ENCODE measurements around the gene SYNE4. TPM values are rescaled to one million over a fixed set of nuclear protein-coding genes. Genes with fewer than 3 reads are reported as not detected.

SYNE4 gene
- polyA plus RNA-seq, 1 experiment, result 0.16 TPM

DNA sequence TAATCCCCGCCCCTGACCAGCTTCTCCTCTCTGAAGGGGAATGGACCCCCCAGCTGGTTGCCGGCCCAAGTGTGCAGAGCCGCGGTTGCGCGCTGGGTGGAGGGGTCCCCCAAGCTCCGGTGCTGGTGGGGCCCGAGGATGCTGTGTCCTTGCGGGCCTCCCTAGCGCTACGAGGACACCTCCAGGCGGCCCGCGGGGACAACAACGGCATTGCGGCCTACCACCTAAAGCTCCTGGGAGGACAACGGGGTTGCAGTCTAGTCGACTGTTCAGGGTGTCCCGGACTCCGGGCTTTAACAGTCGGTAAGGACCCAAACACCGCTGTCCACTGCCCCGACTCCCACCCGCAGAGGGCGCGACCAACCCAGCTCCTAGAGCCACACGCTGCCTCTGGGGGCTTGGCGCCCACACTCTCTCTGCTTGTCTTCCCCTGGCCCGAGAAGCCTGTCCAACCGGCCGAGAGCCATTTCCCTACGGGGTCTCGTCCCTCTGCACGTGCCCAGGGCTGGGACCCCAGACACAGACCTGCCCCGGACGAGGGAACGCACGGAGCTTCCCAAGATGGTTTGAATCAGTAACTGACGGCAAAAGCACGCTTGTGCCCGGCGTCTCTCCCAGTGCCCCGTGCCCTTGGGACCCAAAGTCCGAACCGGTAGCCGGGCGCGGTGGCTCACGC, 14.6 kb downstream of the SYNE4 start:
- ChIA-PET CTCF (interaction anchor here (0.9 kb wide), 1 partner anchor 36 kb away, joined by 3 read pairs; no protein-coding TSS in a partner anchor), POLR2A (no interaction called here)
- DNase-seq (ENCODE audit: low read depth), result no peak
- peak overlapping the region; percentile 72; the same call in 1 of the 2 replicates for H3K4me3 ChIP-seq (ENCODE audit: low read depth, low read length)
- H3K27me3 ChIP-seq (ENCODE audit: control insufficient read depth, insufficient read depth, low read length), result peaks cover 3% of the 10 kb centered on the region; the same call in 1 of the 2 replicates
- no peaks in the 10 kb centered on the region; the same call in 1 of the 2 replicates for H3K36me3 ChIP-seq (ENCODE audit: control insufficient read depth, insufficient read depth, low read length)
- TF ChIP-seq, protein P1, sequence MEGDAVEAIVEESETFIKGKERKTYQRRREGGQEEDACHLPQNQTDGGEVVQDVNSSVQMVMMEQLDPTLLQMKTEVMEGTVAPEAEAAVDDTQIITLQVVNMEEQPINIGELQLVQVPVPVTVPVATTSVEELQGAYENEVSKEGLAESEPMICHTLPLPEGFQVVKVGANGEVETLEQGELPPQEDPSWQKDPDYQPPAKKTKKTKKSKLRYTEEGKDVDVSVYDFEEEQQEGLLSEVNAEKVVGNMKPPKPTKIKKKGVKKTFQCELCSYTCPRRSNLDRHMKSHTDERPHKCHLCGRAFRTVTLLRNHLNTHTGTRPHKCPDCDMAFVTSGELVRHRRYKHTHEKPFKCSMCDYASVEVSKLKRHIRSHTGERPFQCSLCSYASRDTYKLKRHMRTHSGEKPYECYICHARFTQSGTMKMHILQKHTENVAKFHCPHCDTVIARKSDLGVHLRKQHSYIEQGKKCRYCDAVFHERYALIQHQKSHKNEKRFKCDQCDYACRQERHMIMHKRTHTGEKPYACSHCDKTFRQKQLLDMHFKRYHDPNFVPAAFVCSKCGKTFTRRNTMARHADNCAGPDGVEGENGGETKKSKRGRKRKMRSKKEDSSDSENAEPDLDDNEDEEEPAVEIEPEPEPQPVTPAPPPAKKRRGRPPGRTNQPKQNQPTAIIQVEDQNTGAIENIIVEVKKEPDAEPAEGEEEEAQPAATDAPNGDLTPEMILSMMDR (IDR thresholded peaks at IDR 0.05; ENCODE audit: insufficient read depth, low read depth, low read length), result no peak

DNA sequence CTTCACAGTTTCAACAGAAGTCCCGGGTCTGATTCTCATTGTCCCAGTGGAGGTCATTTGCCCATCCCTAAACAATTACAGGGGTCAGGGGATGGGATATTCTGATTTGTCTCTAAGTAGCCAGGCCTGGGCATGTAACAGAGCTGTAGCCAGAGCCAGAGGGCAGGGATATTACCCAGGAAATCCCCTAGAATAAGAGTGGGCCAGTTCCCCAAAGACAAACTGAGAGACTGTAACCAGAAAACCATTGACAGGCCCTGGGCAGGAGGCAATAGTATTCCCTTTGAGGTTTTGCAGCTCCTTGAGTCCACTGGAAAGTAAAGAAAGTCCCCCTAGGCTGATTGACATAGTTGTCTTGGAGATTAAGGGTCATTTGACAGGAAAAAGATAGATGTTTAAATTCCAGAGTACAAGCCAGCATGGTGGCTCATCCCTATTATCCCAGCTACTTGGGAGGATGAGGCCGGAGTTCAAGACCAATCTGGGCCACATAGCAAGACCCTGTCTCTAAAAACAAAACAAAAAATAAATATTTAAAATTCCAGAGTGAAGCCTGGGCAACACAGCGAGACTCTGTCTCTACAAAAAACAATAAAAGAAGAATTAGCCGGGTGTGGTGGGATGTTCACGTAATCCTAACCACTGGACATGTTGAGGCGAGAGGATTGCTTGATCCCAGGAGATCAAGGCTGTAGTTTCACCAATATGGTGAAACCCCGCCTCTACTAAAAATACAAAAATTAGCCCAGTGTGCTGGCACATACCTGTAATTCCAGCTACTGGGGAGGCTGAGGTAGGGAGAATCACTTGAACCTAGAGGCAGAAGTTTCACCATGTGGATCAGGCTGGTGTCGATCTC, 15.5 kb downstream of the SYNE4 start:
- CTCF ChIA-PET, result interaction anchor here (0.9 kb wide), 1 partner anchor 35 kb away, joined by 3 read pairs; no protein-coding TSS in a partner anchor
- no peak overlapping the region for H3K4me3 ChIP-seq (ENCODE audit: low read depth, low read length)
- H3K27me3 ChIP-seq (ENCODE audit: control insufficient read depth, insufficient read depth, low read length), result peaks cover 5% of the 10 kb centered on the region; the same call in 1 of the 2 replicates
- TF ChIP-seq, protein P1 (IDR thresholded peaks at IDR 0.05; ENCODE audit: insufficient read depth, low read depth, low read length), result no peak
- POLR2A ChIA-PET, result no interaction called here
- DNase-seq (ENCODE audit: low read depth), result no peak
- H3K36me3 ChIP-seq (ENCODE audit: control insufficient read depth, insufficient read depth, low read length), result no peaks in the 10 kb centered on the region; the same call in 1 of the 2 replicates

DNA sequence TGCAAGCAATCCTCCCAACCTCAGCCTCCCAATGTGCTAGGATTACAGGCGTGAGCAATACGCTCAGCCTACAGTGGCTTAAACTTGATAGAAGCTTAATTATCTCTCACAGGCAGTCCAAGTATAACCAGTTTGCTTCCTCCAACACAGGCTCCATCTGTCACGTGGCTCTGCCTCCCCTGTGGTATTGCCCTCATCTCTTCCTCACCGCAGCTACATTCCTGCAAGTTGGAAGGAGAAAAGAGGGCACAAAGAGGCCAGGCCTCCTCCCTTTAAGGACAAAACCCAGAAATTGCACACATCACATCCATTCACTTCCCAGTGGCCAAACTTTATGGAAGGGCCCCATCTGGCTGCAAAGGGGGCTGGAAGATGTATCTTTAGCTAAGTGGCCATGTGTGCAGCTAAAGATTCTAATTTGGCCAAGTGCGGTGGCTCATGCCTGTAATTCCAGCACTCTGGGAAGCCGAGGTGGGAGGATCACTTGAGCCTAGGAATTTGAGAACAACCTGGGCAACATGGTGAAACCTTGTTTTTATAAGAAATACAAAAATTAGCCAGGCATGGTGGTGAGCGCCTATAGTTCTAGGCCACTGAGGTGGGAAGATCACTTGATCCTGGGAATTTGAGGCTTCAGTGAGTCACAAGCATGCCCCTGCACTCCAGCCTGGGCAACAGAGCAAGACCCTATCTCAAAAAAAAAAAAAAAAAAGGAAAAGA, 16.7 kb downstream of the SYNE4 start:
- TF ChIP-seq, protein P1 (IDR thresholded peaks at IDR 0.05; ENCODE audit: insufficient read depth, low read depth, low read length), result no peak
- CTCF ChIA-PET, result no interaction called here

DNA sequence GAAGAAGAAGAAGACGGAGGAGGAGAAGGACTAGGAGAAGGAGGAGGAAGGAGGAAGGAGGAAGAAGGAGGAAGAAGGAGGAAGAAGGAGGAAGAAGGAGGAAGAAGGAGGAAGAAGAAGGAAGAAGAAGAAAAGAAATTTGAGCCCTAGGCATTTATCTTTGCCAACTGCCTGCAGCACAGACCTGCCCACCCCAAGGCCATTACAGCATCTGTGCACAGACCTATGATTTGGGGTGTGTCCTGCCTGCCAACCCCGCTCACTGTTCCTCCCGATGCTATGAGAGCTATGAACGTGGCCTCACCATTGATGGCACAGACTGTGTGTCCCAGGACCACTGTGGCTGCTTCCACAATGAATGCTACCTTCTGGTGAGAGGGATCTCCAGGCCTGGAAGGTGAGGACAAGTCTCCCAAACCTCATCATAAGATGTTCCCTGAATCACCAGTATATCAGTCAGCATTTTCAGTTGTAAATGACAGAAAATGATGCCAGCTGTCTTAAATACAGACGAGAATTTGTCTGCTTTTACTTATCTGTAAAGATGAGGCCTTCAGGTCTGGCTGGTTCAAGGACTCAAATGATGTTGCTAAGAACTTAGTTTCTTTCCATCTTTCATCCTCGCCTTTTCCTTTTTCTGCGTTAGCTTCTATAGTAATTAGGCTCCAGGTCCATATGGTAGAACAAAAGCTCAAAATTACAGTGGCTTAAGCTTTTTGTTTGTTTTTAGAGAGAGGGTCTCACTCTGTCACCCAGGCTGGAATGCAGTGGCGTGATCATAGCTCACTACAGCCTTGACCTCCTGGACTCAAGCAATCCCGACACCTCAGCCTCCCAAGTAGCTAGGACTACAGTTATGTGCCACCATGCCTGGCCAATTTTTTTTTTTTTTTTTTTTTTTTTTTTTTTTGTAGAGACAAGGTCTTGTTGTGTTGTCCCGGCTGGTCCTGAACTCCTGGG, 17.6 kb downstream of the SYNE4 start:
- CTCF ChIA-PET, result interaction anchor here (1.3 kb wide), 1 partner anchor 70 kb away, joined by 3 read pairs; no protein-coding TSS in a partner anchor
- no peak for DNase-seq (ENCODE audit: low read depth)
- H3K4me3 ChIP-seq (ENCODE audit: low read depth, low read length), result no peak overlapping the region
- TF ChIP-seq, protein P1 (IDR thresholded peaks at IDR 0.05; ENCODE audit: insufficient read depth, low read depth, low read length), result no peak
- POLR2A ChIA-PET, result no interaction called here
- peaks cover 5% of the 10 kb centered on the region; the same call in 1 of the 2 replicates for H3K27me3 ChIP-seq (ENCODE audit: control insufficient read depth, insufficient read depth, low read length)
- no peaks in the 10 kb centered on the region for H3K36me3 ChIP-seq (ENCODE audit: control insufficient read depth, insufficient read depth, low read length)

More for the DNA sequence above, 16.7 kb downstream of the SYNE4 start:
- H3K27me3 ChIP-seq (ENCODE audit: control insufficient read depth, insufficient read depth, low read length), result peaks cover 5% of the 10 kb centered on the region; the same call in 1 of the 2 replicates
- no peak overlapping the region for H3K4me3 ChIP-seq (ENCODE audit: low read depth, low read length)
- H3K36me3 ChIP-seq (ENCODE audit: control insufficient read depth, insufficient read depth, low read length), result no peaks in the 10 kb centered on the region
- no peak for DNase-seq (ENCODE audit: low read depth)
- POLR2A ChIA-PET, result no interaction called here
